COLO829 (cell line): ENCODE data around the gene ABCA4.
"Not testable (repeated sequence)": the region's sequence is repeated elsewhere in the genome, so short reads cannot be mapped to it uniquely, and the experiment has no call there.

Experiments
- DNase-seq: peaks from one replicate; pipeline ENCODE4 v3.0.0; 2012; ENCODE audit warnings: low spot score

The ABCA4 gene

GRCh38 chr1:93979040-93979717, 141.8 kb downstream of the ABCA4 start:
- DNase-seq, result no peak

GRCh38 chr1:93977598-93977945, 143.4 kb downstream of the ABCA4 start:
- DNase-seq, result no peak

- DNase-seq, result no peak
Observed at GRCh38 chr1:93976711-93977597, 144.0 kb downstream of the ABCA4 start.

- no peak for DNase-seq
Observed at GRCh38 chr1:93976291-93976690, 144.7 kb downstream of the ABCA4 start.

- DNase-seq, result no peak
Observed at GRCh38 chr1:93972341-93972740, 148.6 kb downstream of the ABCA4 start.

- DNase-seq, result no peak
Observed at GRCh38 chr1:93969887-93970286, 151.1 kb downstream of the ABCA4 start.

GRCh38 chr1:93969371-93969770, 151.6 kb downstream of the ABCA4 start:
- DNase-seq, result no peak

GRCh38 chr1:93967306-93967705, 153.6 kb downstream of the ABCA4 start:
- DNase-seq, result no peak

- no peak for DNase-seq
Observed at GRCh38 chr1:93965888-93966287, 155.1 kb downstream of the ABCA4 start.

- no peak for DNase-seq
Observed at GRCh38 chr1:93965256-93965655, 155.7 kb downstream of the ABCA4 start.

GRCh38 chr1:93964777-93965200, 156.2 kb downstream of the ABCA4 start:
- no peak for DNase-seq

GRCh38 chr1:93964096-93964776, 156.7 kb downstream of the ABCA4 start:
- DNase-seq, result no peak

GRCh38 chr1:93963585-93963984, 157.4 kb downstream of the ABCA4 start:
- DNase-seq, result no peak

GRCh38 chr1:93961906-93962305, 159.0 kb downstream of the ABCA4 start:
- no peak for DNase-seq

- DNase-seq, result no peak
Observed at GRCh38 chr1:93961443-93961842, 159.5 kb downstream of the ABCA4 start.

GRCh38 chr1:93960641-93961147, 160.3 kb downstream of the ABCA4 start:
- DNase-seq, result no peak

- no peak for DNase-seq
Observed at GRCh38 chr1:93959413-93959812, 161.5 kb downstream of the ABCA4 start.

- no peak for DNase-seq
Observed at GRCh38 chr1:93958726-93959100, 162.2 kb downstream of the ABCA4 start.

- no peak for DNase-seq
Observed at GRCh38 chr1:93958032-93958725, 162.8 kb downstream of the ABCA4 start.

- no peak for DNase-seq
Observed at GRCh38 chr1:93955765-93956164, 165.2 kb downstream of the ABCA4 start.

- DNase-seq, result not testable (repeated sequence)
Observed at GRCh38 chr1:93947002-93947686, 173.8 kb downstream of the ABCA4 start.
